CD4-positive, alpha-beta memory T cell (primary cell): Measurements from ENCODE around the gene VAMP2. TPM values are rescaled to one million over a fixed set of nuclear protein-coding genes. Genes with fewer than 3 reads are reported as not detected.
A peak's percentile ranks its signal among the peaks of the same experiment; 100 is the strongest.

Source experiments
- CTCF ChIA-PET: fragments of 350-600 bp; sonication (Branson Sonifier 250); formaldehyde crosslinking; loops from one replicate; lab custom pipeline; 2021; ENCODE audit warnings: inconsistent platforms; ENCODE audit not compliant: partially characterized antibody; lab: Charles Lee
- POLR2A ChIA-PET: fragments of 350-600 bp; sonication (Branson Sonifier 250); formaldehyde crosslinking; loops from one replicate; lab custom pipeline; 2021; ENCODE audit not compliant: partially characterized antibody; lab: Charles Lee
- DNase-seq, 5 donors: peaks; one replicate each; pipeline versions ENCODE4 v3.0.0 to v3.0.0-alpha.2; 2020 to 2022; ENCODE audit warnings: mixed read lengths in 1 of 5
- H3K27ac ChIP-seq: one replicate; pipeline ENCODE4 v1.7.0; 2013; ENCODE audit warnings: low read depth, low read length
- H3K27me3 ChIP-seq: 2 replicates; pipeline ENCODE4 v1.7.0; 2013; ENCODE audit warnings: mild to moderate bottlenecking, low read length, moderate library complexity; ENCODE audit not compliant: insufficient read depth
- H3K36me3 ChIP-seq: 2 replicates; pipeline ENCODE4 v1.7.0; 2013; ENCODE audit warnings: mild to moderate bottlenecking, low read length, moderate library complexity; ENCODE audit not compliant: insufficient read depth
- H3K4me1 ChIP-seq: 2 replicates; pipeline ENCODE4 v1.7.0; 2013; ENCODE audit warnings: mild to moderate bottlenecking, low read length, moderate library complexity; ENCODE audit not compliant: insufficient read depth
- H3K4me3 ChIP-seq, 2 donors: one replicate each; pipeline ENCODE4 v1.7.0; 2013; ENCODE audit warnings: low read length in 2 of 2, mild to moderate bottlenecking in 1 of 2
- H3K9me3 ChIP-seq, 2 donors: one replicate each; pipeline ENCODE4 v1.7.0; 2013; ENCODE audit warnings: low read length in 2 of 2, control low read depth in 1 of 2; ENCODE audit not compliant: control insufficient read depth in 1 of 2
- H3K27ac Mint-ChIP-seq, 7 donors: one replicate each; pipeline ENCODE4 v1.8.0; 2020 to 2021; ENCODE audit warnings: mixed read lengths in 7 of 7, mild to moderate bottlenecking in 6 of 7, inconsistent platforms in 3 of 7, moderate library complexity in 3 of 7
- H3K27me3 Mint-ChIP-seq, 2 donors: one replicate each; pipeline ENCODE4 v1.8.0; 2020 to 2021; ENCODE audit warnings: mixed read lengths in 2 of 2
- H3K36me3 Mint-ChIP-seq, 2 donors: one replicate each; pipeline ENCODE4 v1.8.0; 2020 to 2021; ENCODE audit warnings: mixed read lengths in 2 of 2, inconsistent platforms in 1 of 2, mild to moderate bottlenecking in 1 of 2
- H3K4me1 Mint-ChIP-seq, 4 donors: one replicate each; pipeline ENCODE4 v1.8.0; 2020 to 2021; ENCODE audit warnings: mixed read lengths in 4 of 4, mild to moderate bottlenecking in 1 of 4
- H3K4me3 Mint-ChIP-seq, 8 donors: one replicate each; pipeline ENCODE4 v1.8.0; 2020 to 2021; ENCODE audit warnings: mixed read lengths in 8 of 8, mild to moderate bottlenecking in 7 of 8, moderate library complexity in 6 of 8, inconsistent platforms in 3 of 8
- H3K9me3 Mint-ChIP-seq, 8 donors: one replicate each; pipeline ENCODE4 v1.8.0; 2020 to 2021; ENCODE audit warnings: mixed read lengths in 8 of 8, mild to moderate bottlenecking in 5 of 8, inconsistent platforms in 3 of 8, moderate library complexity in 1 of 8
- intact Hi-C: fragments of 100-400 bp; cut with micrococcal nuclease; formaldehyde crosslinking; loops from one replicate; pipeline ENCODE4 v1.15.1; 2023
- polyA plus RNA-seq, 2 donors: library from polyadenylated mRNA; unstranded; fragments of 300-500 nt; fragmentation: Illumina TruSeq; gene quantifications; one replicate each; pipeline ENCODE4 v1.2.3, GENCODE V29; 2021
- total RNA-seq, 2 experiments: library from RNA; stranded (reverse); gene quantifications; one replicate each; pipeline ENCODE4 v1.2.3, GENCODE V29; 2021

VAMP2 gene
- total and polyA plus RNA-seq, 4 experiments from 2014 or later, result 41.6 to 203 (median 148) TPM

GRCh38 chr17:8156246-8156992 is 6.3 kb downstream of the VAMP2 start:
- ChIA-PET POLR2A (interaction anchor here (0.6 to 23.4 kb wide), 34 partner anchors 7 to 1121 kb away, joined by 3 to 1074 read pairs (median 4); partner anchors contain the start of genes ALOXE3, AURKB, BORCS6 and CNTROB), CTCF (interaction anchor here (0.6 to 7.7 kb wide), 19 partner anchors 12 to 470 kb away, joined by 3 to 93 read pairs (median 4); partner anchors contain the start of genes ALOXE3, BORCS6 and CTC1)
- Mint-ChIP-seq H3K27ac (no peak overlapping the region), H3K27me3 (no peaks in the 10 kb centered on the region), H3K9me3 (peaks cover 0 to 7% (median 0%) of the 10 kb centered on the region in 8 donors), H3K4me3 (no peak overlapping the region), H3K4me1 (peaks cover 38 to 71% (median 55%) of the 10 kb centered on the region in 4 donors), H3K36me3 (peaks cover 24 to 60% of the 10 kb centered on the region in 2 donors)
- DNase-seq, result peak; percentile 100
- Histone ChIP-seq H3K9me3 (no peaks in the 10 kb centered on the region), H3K36me3 (peaks cover 25% of the 10 kb centered on the region), H3K27me3 (no peaks in the 10 kb centered on the region), H3K4me1 (peaks cover 85% of the 10 kb centered on the region), H3K4me3 (peak overlapping the region; percentile 90), H3K27ac (peak overlapping the region; percentile 100)
- intact Hi-C loops, result loop anchor here (1.0 to 5.0 kb wide), 6 partner anchors 17 to 91 kb away; partner anchors contain the start of genes CTC1, PFAS and TMEM107

- Histone ChIP-seq H3K36me3 (peaks cover 20% of the 10 kb centered on the region), H3K27ac (peak overlapping the region; percentile 100), H3K4me3 (peak overlapping the region; percentile 90), H3K4me1 (peaks cover 81% of the 10 kb centered on the region), H3K9me3 (no peaks in the 10 kb centered on the region), H3K27me3 (no peaks in the 10 kb centered on the region)
- Mint-ChIP-seq H3K9me3 (peaks cover 0 to 9% (median 0%) of the 10 kb centered on the region in 8 donors), H3K36me3 (peaks cover 19 to 56% of the 10 kb centered on the region in 2 donors), H3K4me1 (peaks cover 36 to 71% (median 51%) of the 10 kb centered on the region in 4 donors), H3K4me3 (no peak overlapping the region), H3K27ac (no peak overlapping the region), H3K27me3 (no peaks in the 10 kb centered on the region)
- no peak for DNase-seq
- ChIA-PET POLR2A (interaction anchor here (0.7 to 23.4 kb wide), 24 partner anchors 7 to 1120 kb away, joined by 3 to 1074 read pairs (median 8); partner anchors contain the start of genes ALOXE3, AURKB, BORCS6 and CNTROB), CTCF (interaction anchor here (0.6 to 7.7 kb wide), 14 partner anchors 12 to 470 kb away, joined by 3 to 93 read pairs (median 4); partner anchors contain the start of gene ALOXE3)
- intact Hi-C loops, result loop anchor here (1.0 to 5.0 kb wide), 6 partner anchors 17 to 91 kb away; partner anchors contain the start of genes CTC1, PFAS and TMEM107
Observed at GRCh38 chr17:8155996-8156245, 6.8 kb downstream of the VAMP2 start.

GRCh38 chr17:8155231-8155995 is 7.3 kb downstream of the VAMP2 start:
- POLR2A ChIA-PET, result interaction anchor here (0.9 to 23.4 kb wide), 22 partner anchors 7 to 845 kb away, joined by 3 to 1074 read pairs (median 8); partner anchors contain the start of genes ALOXE3, AURKB, BORCS6 and CNTROB
- intact Hi-C loops, result loop anchor here (5.0 kb wide), 1 partner anchor 92 kb away; the partner anchor contains the start of genes CTC1 and PFAS
- peak; percentile 47 to 59 (median 54) for DNase-seq
- Mint-ChIP-seq H3K36me3 (peaks cover 15 to 51% of the 10 kb centered on the region in 2 donors), H3K9me3 (peaks cover 0 to 9% (median 0%) of the 10 kb centered on the region in 8 donors), H3K4me3 (no peak overlapping the region), H3K27me3 (no peaks in the 10 kb centered on the region), H3K4me1 (peaks cover 36 to 67% (median 49%) of the 10 kb centered on the region in 4 donors), H3K27ac (no peak overlapping the region)
- peaks cover 82% of the 10 kb centered on the region for H3K4me1 ChIP-seq
- H3K9me3 ChIP-seq, result no peaks in the 10 kb centered on the region
- no peaks in the 10 kb centered on the region for H3K27me3 ChIP-seq
- CTCF ChIA-PET, result interaction anchor here (1.1 to 7.7 kb wide), 11 partner anchors 13 to 469 kb away, joined by 3 to 93 read pairs (median 4); partner anchors contain the start of gene ALOXE3
- peak overlapping the region; percentile 100 for H3K27ac ChIP-seq
- H3K36me3 ChIP-seq, result peaks cover 18% of the 10 kb centered on the region
- H3K4me3 ChIP-seq, result peak overlapping the region; percentile 90

DNA sequence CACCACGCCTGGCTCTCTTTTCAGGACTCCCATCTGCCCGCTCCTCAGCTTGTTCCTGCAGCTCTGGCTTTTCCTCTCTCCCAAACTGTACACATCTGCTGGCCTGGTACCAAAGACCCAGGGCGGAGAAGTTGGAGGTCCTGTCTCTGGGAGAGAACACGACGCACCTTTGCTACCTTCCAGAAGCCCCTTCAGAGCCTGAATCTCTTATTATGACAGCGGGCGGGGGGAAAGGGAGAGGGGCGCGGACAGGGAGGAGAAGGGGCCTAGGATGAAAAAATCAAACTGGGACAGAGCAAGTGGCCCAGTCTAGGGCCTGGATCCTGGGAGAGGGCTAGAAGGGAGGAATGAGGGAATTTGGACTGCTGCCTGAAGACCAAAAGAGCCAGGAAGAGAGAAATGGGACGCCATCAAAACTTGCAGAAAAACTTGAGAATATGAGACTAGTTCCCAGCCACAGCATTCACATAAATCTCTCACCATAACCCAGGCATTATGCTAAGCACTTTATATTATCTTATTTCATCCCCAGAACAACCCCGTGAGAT is 8.1 kb downstream of the VAMP2 start:
- no peak overlapping the region for H3K4me3 Mint-ChIP-seq
- peaks cover 9 to 46% of the 10 kb centered on the region in 2 donors for H3K36me3 Mint-ChIP-seq
- Histone ChIP-seq H3K27ac (peak overlapping the region; percentile 100), H3K4me1 (peaks cover 80% of the 10 kb centered on the region), H3K9me3 (no peaks in the 10 kb centered on the region), H3K36me3 (peaks cover 19% of the 10 kb centered on the region), H3K27me3 (no peaks in the 10 kb centered on the region), H3K4me3 (peak overlapping the region; percentile 90)
- intact Hi-C loops, result loop anchor here (5.0 kb wide), 1 partner anchor 93 kb away; the partner anchor contains the start of genes CTC1 and PFAS
- H3K9me3 Mint-ChIP-seq, result peaks cover 0 to 10% (median 0%) of the 10 kb centered on the region in 8 donors
- DNase-seq, result peak in 3 of 5 donors; percentile 29 to 42 (median 31)
- no peaks in the 10 kb centered on the region for H3K27me3 Mint-ChIP-seq
- H3K4me1 Mint-ChIP-seq, result peaks cover 36 to 65% (median 43%) of the 10 kb centered on the region in 4 donors
- ChIA-PET CTCF (interaction anchor here (1.6 to 7.7 kb wide), 3 partner anchors 15 to 61 kb away, joined by 7 to 93 read pairs (median 10); no protein-coding TSS in a partner anchor), POLR2A (interaction anchor here (1.4 to 23.4 kb wide), 9 partner anchors 9 to 143 kb away, joined by 3 to 1074 read pairs (median 70); partner anchors contain the start of genes ALOXE3, BORCS6, CTC1 and PFAS)
- H3K27ac Mint-ChIP-seq, result no peak overlapping the region

- H3K27ac ChIP-seq, result peak overlapping the region; percentile 100
- no peaks in the 10 kb centered on the region for H3K9me3 ChIP-seq
- no peak overlapping the region for H3K27ac Mint-ChIP-seq
- H3K36me3 Mint-ChIP-seq, result peaks cover 9 to 47% of the 10 kb centered on the region in 2 donors
- DNase-seq, result peak; percentile 96 to 99 (median 98)
- H3K4me1 Mint-ChIP-seq, result peaks cover 35 to 66% (median 42%) of the 10 kb centered on the region in 4 donors
- peaks cover 74% of the 10 kb centered on the region for H3K4me1 ChIP-seq
- no peaks in the 10 kb centered on the region for H3K27me3 ChIP-seq
- no peak overlapping the region for H3K4me3 Mint-ChIP-seq
- H3K9me3 Mint-ChIP-seq, result peaks cover 0 to 12% (median 0%) of the 10 kb centered on the region in 8 donors
- POLR2A ChIA-PET, result interaction anchor here (0.9 to 23.4 kb wide), 9 partner anchors 9 to 141 kb away, joined by 3 to 1074 read pairs (median 70); partner anchors contain the start of genes ALOXE3, BORCS6, CTC1 and PFAS
- intact Hi-C loops, result no loop called here
- CTCF ChIA-PET, result interaction anchor here (1.6 to 7.7 kb wide), 2 partner anchors 14 to 35 kb away, joined by 7 to 93 read pairs; no protein-coding TSS in a partner anchor
- peak overlapping the region in 1 of 2 donors; percentile 90 for H3K4me3 ChIP-seq
- no peaks in the 10 kb centered on the region for H3K27me3 Mint-ChIP-seq
- peaks cover 20% of the 10 kb centered on the region for H3K36me3 ChIP-seq
Observed at GRCh38 chr17:8153957-8154607, 8.7 kb downstream of the VAMP2 start.
